Skeletal muscle tissue (tissue), 4 donors: ENCODE data around the gene B4GALNT4. TPM values are rescaled to one million over a fixed set of nuclear protein-coding genes. Genes with fewer than 3 reads are reported as not detected.
"Not testable (repeated sequence)": the region's sequence is repeated elsewhere in the genome, so short reads cannot be mapped to it uniquely, and the experiment has no call there.

Source experiments
- H3K27ac ChIP-seq: one replicate; pipeline ENCODE4 v1.7.0; 2013; ENCODE audit warnings: mild to moderate bottlenecking, low read depth, low read length, inconsistent platforms
- H3K27me3 ChIP-seq, 3 donors: one replicate each; pipeline ENCODE4 v1.7.0; 2013; ENCODE audit warnings: low read length in 3 of 3; ENCODE audit not compliant: control insufficient read depth in 3 of 3, insufficient read depth in 3 of 3
- H3K36me3 ChIP-seq, 3 donors: one replicate each; pipeline ENCODE4 v1.7.0; 2013; ENCODE audit warnings: low read length in 3 of 3; ENCODE audit not compliant: control insufficient read depth in 3 of 3, insufficient read depth in 3 of 3
- H3K4me1 ChIP-seq, 3 donors: one replicate each; pipeline ENCODE4 v1.7.0; 2013; ENCODE audit warnings: low read length in 3 of 3, mild to moderate bottlenecking in 3 of 3; ENCODE audit not compliant: control insufficient read depth in 3 of 3, insufficient read depth in 3 of 3
- H3K4me3 ChIP-seq, 3 donors: one replicate each; pipeline ENCODE4 v1.7.0; 2013; ENCODE audit warnings: low read length in 3 of 3
- H3K9ac ChIP-seq, 3 donors: one replicate each; pipeline ENCODE4 v1.7.0; 2013; ENCODE audit warnings: low read length in 3 of 3, mild to moderate bottlenecking in 3 of 3, moderate library complexity in 2 of 3, low read depth in 1 of 3
- H3K9me3 ChIP-seq, 3 donors: one replicate each; pipeline ENCODE4 v1.7.0; 2013; ENCODE audit warnings: low read length in 3 of 3; ENCODE audit not compliant: control insufficient read depth in 3 of 3
- total RNA-seq: library from RNA; depleted of rRNA; stranded (reverse); fragments of >200 nt; gene quantifications from one replicate; pipeline ENCODE4 v1.2.3, GENCODE V29; 2014
- donor health status: Osteomylitis.

Gene B4GALNT4, protein sequence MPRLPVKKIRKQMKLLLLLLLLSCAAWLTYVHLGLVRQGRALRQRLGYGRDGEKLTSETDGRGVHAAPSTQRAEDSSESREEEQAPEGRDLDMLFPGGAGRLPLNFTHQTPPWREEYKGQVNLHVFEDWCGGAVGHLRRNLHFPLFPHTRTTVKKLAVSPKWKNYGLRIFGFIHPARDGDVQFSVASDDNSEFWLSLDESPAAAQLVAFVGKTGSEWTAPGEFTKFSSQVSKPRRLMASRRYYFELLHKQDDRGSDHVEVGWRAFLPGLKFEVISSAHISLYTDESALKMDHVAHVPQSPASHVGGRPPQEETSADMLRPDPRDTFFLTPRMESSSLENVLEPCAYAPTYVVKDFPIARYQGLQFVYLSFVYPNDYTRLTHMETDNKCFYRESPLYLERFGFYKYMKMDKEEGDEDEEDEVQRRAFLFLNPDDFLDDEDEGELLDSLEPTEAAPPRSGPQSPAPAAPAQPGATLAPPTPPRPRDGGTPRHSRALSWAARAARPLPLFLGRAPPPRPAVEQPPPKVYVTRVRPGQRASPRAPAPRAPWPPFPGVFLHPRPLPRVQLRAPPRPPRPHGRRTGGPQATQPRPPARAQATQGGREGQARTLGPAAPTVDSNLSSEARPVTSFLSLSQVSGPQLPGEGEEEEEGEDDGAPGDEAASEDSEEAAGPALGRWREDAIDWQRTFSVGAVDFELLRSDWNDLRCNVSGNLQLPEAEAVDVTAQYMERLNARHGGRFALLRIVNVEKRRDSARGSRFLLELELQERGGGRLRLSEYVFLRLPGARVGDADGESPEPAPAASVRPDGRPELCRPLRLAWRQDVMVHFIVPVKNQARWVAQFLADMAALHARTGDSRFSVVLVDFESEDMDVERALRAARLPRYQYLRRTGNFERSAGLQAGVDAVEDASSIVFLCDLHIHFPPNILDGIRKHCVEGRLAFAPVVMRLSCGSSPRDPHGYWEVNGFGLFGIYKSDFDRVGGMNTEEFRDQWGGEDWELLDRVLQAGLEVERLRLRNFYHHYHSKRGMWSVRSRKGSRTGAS
- 5.2 TPM for total RNA-seq

GRCh38 chr11:369336-370018 is at the start of gene B4GALNT4:
Gene B4GALNT4, plus strand, starts transcription at chr11:369499. Its CDS starts 305 bp downstream, at chr11:369804.
- Histone ChIP-seq H3K9ac (peak within 1 kb of the TSS in 1 of 3 donors; percentile 8), H3K36me3 (no peaks in the 10 kb centered on the region), H3K4me3 (peak within 1 kb of the TSS in 1 of 3 donors; percentile 22), H3K27ac (no peak within 1 kb of the TSS), H3K27me3 (peaks cover 56 to 67% (median 64%) of the 10 kb centered on the region in 3 donors), H3K4me1 (peaks cover 0 to 7% (median 4%) of the 10 kb centered on the region in 3 donors), H3K9me3 (no peaks in the 10 kb centered on the region)

GRCh38 chr11:319888-320273 is 49.4 kb upstream of the B4GALNT4 start:
- not testable (repeated sequence) for H3K9me3 ChIP-seq, H3K36me3 ChIP-seq
- Histone ChIP-seq H3K27me3 (peaks cover 6 to 25% (median 14%) of the 10 kb centered on the region in 3 donors), H3K9ac (peak overlapping the region; percentile 72 to 81 (median 80)), H3K4me1 (peaks cover 14 to 25% (median 15%) of the 10 kb centered on the region in 3 donors), H3K4me3 (peak overlapping the region; percentile 68 to 85 (median 78)), H3K27ac (peak overlapping the region; percentile 92)

DNA sequence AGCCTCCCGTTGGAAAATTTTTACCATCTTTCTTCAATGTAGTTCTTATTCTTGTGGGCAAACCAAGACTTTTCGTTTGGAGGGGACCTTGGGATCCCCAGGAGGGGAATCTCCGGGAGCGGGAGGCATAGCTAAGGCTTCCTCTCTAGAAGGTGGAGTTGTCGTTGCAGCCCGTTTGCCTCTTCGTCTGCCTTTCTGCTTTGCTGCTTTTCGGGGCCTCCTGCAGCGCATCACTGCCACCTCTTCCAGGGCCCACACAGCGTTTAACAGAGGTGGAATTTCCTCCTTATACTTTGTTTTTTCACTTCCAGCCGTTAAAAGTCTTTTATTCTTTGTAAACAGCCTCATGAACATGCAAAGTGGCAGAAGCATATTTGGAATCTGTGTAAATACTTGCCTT is 45.1 kb upstream of the B4GALNT4 start:
- no peaks in the 10 kb centered on the region for H3K36me3 ChIP-seq
- H3K9me3 ChIP-seq, result no peaks in the 10 kb centered on the region
- no peak overlapping the region for H3K9ac ChIP-seq
- peaks cover 29 to 32% (median 29%) of the 10 kb centered on the region in 3 donors for H3K4me1 ChIP-seq
- no peak overlapping the region for H3K4me3 ChIP-seq
- peaks cover 0 to 29% (median 3%) of the 10 kb centered on the region in 3 donors for H3K27me3 ChIP-seq
- H3K27ac ChIP-seq, result peak overlapping the region; percentile 88

DNA sequence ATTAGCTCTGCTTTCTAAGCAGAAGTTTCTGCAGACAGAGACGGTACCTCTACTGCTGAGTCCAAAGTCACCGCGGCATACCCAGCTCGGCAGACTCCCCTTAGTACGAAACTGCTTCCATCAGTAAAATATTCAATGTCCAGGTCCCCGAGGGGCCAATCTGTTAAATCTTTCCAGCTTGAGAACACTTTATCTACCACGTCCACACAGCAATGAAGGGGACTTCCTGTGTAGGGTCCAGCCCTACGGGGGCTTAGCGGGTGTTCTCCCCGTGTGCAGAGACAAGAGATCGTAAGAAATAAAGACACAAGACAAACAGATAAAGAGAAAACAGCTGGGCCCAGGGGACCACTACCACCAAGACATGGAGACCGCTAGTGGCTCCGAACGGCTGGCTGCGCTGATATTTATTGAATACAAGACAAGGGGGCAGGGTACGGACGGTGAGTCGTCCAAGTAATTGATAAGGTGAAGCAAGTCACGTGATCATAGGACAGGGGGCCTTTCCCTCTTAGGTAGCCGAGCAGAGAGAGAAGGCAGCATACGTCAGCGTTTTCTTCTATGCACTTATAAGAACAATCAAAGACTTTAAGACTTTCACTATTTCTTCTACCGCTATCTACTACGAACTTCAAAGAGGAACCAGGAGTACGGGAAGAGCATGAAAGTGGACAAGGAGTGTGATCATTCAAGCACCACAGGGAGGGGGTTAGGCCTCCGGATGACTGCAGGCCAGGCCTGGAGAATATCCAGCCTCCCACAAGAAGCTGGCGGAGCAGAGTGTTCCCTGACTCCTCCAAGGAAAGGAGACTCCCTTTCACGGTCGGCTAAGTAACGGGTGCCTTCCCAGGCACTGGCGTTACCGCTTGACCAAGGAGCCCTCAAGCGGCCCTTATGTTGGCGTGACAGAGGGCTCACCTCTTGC is 44.4 kb upstream of the B4GALNT4 start:
- Histone ChIP-seq H3K4me3 (peak overlapping the region in 1 of 3 donors; percentile 23), H3K4me1 (peaks cover 28 to 29% (median 29%) of the 10 kb centered on the region in 3 donors)
- not testable (repeated sequence) for H3K9ac ChIP-seq

DNA sequence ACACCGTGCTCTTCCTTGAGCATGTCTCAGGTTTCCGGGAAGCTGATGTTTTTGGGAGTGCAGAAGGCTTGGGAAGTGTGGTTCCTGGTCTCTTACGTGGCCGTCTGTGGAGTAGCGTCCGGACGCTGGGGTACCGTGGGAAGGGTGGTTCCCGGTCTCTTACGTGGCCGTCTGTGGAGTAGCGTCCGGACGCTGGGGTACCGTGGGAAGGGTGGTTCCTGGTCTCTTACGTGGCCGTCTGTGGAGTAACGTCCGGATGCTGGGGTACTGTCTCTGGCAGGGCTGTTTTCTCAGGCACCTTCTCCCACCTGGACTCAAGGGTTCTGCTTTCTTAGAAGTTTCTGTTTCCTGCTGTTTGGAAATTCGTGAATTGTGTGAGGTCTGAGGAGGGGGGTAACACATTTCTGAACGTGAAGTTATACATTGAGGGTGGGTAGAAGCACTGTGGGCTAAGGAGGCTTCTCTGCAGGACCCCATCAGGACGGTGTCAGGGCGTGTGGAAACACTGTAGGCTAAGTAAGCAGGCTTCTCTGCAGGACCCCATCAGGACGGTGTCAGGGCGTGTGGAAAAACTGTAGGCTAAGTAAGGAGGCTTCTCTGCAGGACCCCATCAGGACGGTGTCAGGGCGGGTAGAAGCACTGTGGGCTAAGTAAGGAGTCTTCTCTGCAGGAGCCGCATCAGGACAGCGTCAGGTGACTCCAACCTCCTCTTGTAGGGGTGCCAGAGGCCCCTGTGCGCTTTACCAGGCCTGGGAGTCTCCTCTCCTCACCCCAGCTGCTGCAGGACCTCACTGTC is 43.3 kb upstream of the B4GALNT4 start:
- peaks cover 0 to 19% (median 3%) of the 10 kb centered on the region in 3 donors for H3K27me3 ChIP-seq
- H3K9ac ChIP-seq, result peak overlapping the region; percentile 23 to 65 (median 54)
- peak overlapping the region in 1 of 3 donors; percentile 41 for H3K4me3 ChIP-seq
- no peaks in the 10 kb centered on the region for H3K36me3 ChIP-seq
- H3K4me1 ChIP-seq, result peaks cover 21 to 29% (median 29%) of the 10 kb centered on the region in 3 donors
- peak overlapping the region; percentile 88 for H3K27ac ChIP-seq
- no peaks in the 10 kb centered on the region for H3K9me3 ChIP-seq

More for the DNA sequence above, 44.4 kb upstream of the B4GALNT4 start:
- peaks cover 0 to 25% (median 3%) of the 10 kb centered on the region in 3 donors for H3K27me3 ChIP-seq
- peak overlapping the region; percentile 88 for H3K27ac ChIP-seq
- not testable (repeated sequence) for H3K36me3 ChIP-seq, H3K9me3 ChIP-seq

DNA sequence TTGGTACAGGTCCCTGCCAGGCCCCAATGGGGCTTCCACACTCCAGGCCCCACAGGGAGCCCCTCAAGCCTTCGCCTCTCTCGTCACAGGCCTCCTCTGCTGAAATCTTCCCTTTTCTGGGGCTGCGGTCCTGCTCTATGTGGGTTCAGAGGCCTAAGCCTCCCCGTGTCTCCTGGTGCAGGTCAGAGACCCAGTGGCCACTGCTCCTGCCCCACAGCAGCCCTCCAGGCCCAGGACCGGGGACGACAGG is 42.8 kb upstream of the B4GALNT4 start:
- Histone ChIP-seq H3K9ac (peak overlapping the region; percentile 23 to 65 (median 54)), H3K36me3 (no peaks in the 10 kb centered on the region), H3K27ac (peak overlapping the region; percentile 88), H3K9me3 (no peaks in the 10 kb centered on the region), H3K4me1 (peaks cover 21 to 29% (median 29%) of the 10 kb centered on the region in 3 donors), H3K27me3 (peaks cover 0 to 22% (median 3%) of the 10 kb centered on the region in 3 donors), H3K4me3 (peak overlapping the region in 1 of 3 donors; percentile 41)

DNA sequence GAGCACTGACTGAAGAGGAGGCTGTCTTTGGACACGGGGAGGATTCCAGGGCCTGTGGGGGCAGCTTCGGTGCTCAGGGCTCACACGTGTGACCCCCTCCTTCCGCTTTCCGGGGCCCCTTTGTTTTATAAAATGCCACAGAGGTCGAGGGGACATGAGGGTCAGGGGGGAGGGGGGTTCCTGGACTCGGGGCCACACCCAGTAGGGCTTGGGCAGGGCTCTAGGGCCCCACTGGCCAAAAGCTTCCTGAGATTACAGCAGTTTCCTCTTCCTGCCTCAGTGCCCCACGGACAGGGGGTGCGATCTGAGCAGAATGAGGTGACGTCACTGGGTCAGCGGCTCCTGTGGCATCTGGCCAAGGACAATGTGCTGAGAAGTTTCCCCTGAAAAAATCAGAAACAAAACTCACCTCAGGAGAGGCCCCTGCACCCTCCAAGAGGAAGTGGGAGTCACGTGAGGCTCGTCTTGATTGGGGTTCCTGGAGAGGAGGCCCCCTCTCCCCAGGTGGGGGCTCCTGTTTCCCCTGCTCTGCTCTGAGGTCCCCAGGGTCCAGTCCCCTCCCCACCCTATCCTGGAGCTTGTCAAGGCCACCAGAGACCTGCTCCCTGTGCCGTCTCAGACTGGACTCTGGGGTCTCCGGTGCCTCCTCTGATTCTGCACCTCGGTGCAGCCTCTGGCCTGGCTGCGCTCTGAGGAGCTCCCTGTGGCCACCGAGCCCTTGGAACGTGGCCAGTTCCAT is 42.3 kb upstream of the B4GALNT4 start:
- H3K9ac ChIP-seq, result peak overlapping the region; percentile 39 to 65 (median 54)
- peaks cover 0 to 22% (median 3%) of the 10 kb centered on the region in 3 donors for H3K27me3 ChIP-seq
- no peaks in the 10 kb centered on the region for H3K9me3 ChIP-seq
- H3K36me3 ChIP-seq, result no peaks in the 10 kb centered on the region
- peaks cover 21 to 29% (median 29%) of the 10 kb centered on the region in 3 donors for H3K4me1 ChIP-seq
- peak overlapping the region in 2 of 3 donors; percentile 30 to 41 for H3K4me3 ChIP-seq
- peak overlapping the region; percentile 88 for H3K27ac ChIP-seq

DNA sequence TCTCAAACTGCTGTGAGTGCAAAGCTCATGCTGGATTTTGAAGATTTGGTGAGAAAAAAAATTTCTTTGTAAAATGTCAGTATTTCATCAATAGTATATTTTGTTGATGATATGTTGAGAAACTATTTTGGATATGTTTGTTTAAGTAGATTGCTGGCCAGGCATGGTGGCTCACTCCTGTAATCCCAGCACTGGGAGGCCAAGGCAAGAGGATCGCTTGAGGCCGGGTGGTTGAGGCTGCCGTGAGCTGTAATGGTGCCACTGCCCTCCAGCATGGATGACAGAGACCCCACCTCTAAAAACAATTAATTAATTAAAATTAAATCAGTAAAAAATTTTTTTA is 41.7 kb upstream of the B4GALNT4 start:
- H3K4me3 ChIP-seq, result peak overlapping the region in 2 of 3 donors; percentile 29 to 30
- H3K9ac ChIP-seq, result peak overlapping the region; percentile 39 to 57 (median 54)
- H3K4me1 ChIP-seq, result peaks cover 21 to 29% (median 29%) of the 10 kb centered on the region in 3 donors
- H3K9me3 ChIP-seq, result no peaks in the 10 kb centered on the region
- H3K27me3 ChIP-seq, result peaks cover 0 to 22% (median 4%) of the 10 kb centered on the region in 3 donors
- H3K36me3 ChIP-seq, result no peaks in the 10 kb centered on the region
- H3K27ac ChIP-seq, result peak overlapping the region; percentile 88
